Keratinocyte (primary cell): Measurements from ENCODE around the gene TRIM52. TPM values are rescaled to one million over a fixed set of nuclear protein-coding genes. Genes with fewer than 3 reads are reported as not detected.
"Not testable (repeated sequence)": the region's sequence is repeated elsewhere in the genome, so short reads cannot be mapped to it uniquely, and the experiment has no call there.

Experiments used
- DNase-seq: peaks from one replicate; pipeline ENCODE4 v3.0.0-alpha.2; 2011; ENCODE audit warnings: low read depth, missing footprints, low spot score
- FAIRE-seq: peaks from 2 replicates; lab custom pipeline; 2011; peaks lifted over from hg19 to GRCh38; lab: Jason Lieb, UNC
- H2AFZ ChIP-seq: 2 replicates; pipeline ENCODE4 v1.6.0; 2012; ENCODE audit warnings: low read length, control low read depth, inconsistent platforms; ENCODE audit not compliant: control insufficient read depth
- H3K27ac ChIP-seq: 2 replicates; pipeline ENCODE4 v1.5.1; 2011; ENCODE audit warnings: low read length; ENCODE audit not compliant: control insufficient read depth, insufficient read depth
- H3K27me3 ChIP-seq: 3 replicates; pipeline ENCODE4 v1.6.0; 2011; ENCODE audit warnings: low read length; ENCODE audit not compliant: control insufficient read depth, insufficient read depth; ENCODE audit errors: extremely low read depth
- H3K36me3 ChIP-seq, 2 experiments: 2 replicates in 1 of 2; 3 replicates in 1 of 2; pipeline ENCODE4 v1.5.1; 2011; ENCODE audit warnings: low read length in 2 of 2, mild to moderate bottlenecking in 1 of 2; ENCODE audit not compliant: control insufficient read depth in 2 of 2, insufficient read depth in 2 of 2; ENCODE audit errors: extremely low read depth in 1 of 2
- H3K4me1 ChIP-seq: 3 replicates; pipeline ENCODE4 v1.5.1; 2011; ENCODE audit warnings: low read length; ENCODE audit not compliant: control insufficient read depth, insufficient read depth; ENCODE audit errors: extremely low read depth
- H3K4me2 ChIP-seq: 3 replicates; pipeline ENCODE4 v1.6.0; 2011; ENCODE audit warnings: low read depth, low read length; ENCODE audit not compliant: control insufficient read depth, insufficient read depth; ENCODE audit errors: extremely low read depth
- H3K4me3 ChIP-seq, 3 experiments: fragments of 200-600 bp in 1 of 3; sonication (generic) in 1 of 3; 2 replicates in 2 of 3; 3 replicates in 1 of 3; pipeline ENCODE4 v1.5.1; 2011 to 2016; ENCODE audit warnings: low read length in 3 of 3, mild to moderate bottlenecking in 3 of 3, control low read depth in 2 of 3, inconsistent platforms in 1 of 3, low read depth in 1 of 3, mixed read lengths in 1 of 3, mixed run types in 1 of 3, moderate library complexity in 1 of 3; ENCODE audit not compliant: control insufficient read depth in 2 of 3, insufficient read depth in 2 of 3; ENCODE audit errors: extremely low read depth in 1 of 3
- H3K79me2 ChIP-seq: 2 replicates; pipeline ENCODE4 v1.6.0; 2012; ENCODE audit warnings: low read length; ENCODE audit not compliant: control insufficient read depth, insufficient read depth
- H3K9ac ChIP-seq: 3 replicates; pipeline ENCODE4 v1.6.0; 2011; ENCODE audit warnings: low read length; ENCODE audit not compliant: control insufficient read depth, insufficient read depth; ENCODE audit errors: extremely low read depth
- H3K9me1 ChIP-seq: 3 replicates; pipeline ENCODE4 v1.6.0; 2011; ENCODE audit warnings: low read length; ENCODE audit not compliant: control insufficient read depth, insufficient read depth; ENCODE audit errors: extremely low read depth
- H3K9me3 ChIP-seq: 2 replicates; pipeline ENCODE4 v1.5.1; 2012; ENCODE audit warnings: low read depth, low read length; ENCODE audit not compliant: control insufficient read depth
- H4K20me1 ChIP-seq: 3 replicates; pipeline ENCODE4 v1.6.0; 2011; ENCODE audit warnings: low read length; ENCODE audit not compliant: control insufficient read depth, insufficient read depth; ENCODE audit errors: extremely low read depth
- CTCF ChIP-seq, 3 experiments: IDR thresholded peaks in 1 of 3; conservative IDR thresholded peaks in 1 of 3; optimal IDR thresholded peaks in 1 of 3; 2 replicates in 2 of 3; 3 replicates in 1 of 3; pipeline versions ENCODE3 to v1.5.1; 2011; ENCODE audit warnings: low read length in 3 of 3, mild to moderate bottlenecking in 3 of 3, moderate library complexity in 2 of 3, control low read depth in 1 of 3, inconsistent platforms in 1 of 3; ENCODE audit not compliant: insufficient read depth in 2 of 3; ENCODE audit errors: extremely low read depth in 1 of 3
- EZH2 ChIP-seq: IDR thresholded peaks from one replicate; pipeline ENCODE4 v1.6.1; 2012; ENCODE audit warnings: inconsistent platforms, mild to moderate bottlenecking, low read length, moderate library complexity
- dilution Hi-C: fragments of 300-500 bp; cut with MboI; formaldehyde crosslinking; loops from one replicate; pipeline ENCODE4 v1.7.0; 2020; ENCODE audit warnings: low sequenced_read_pairs; ENCODE audit not compliant: extremely low pct_ligation_motif_present
- polyA plus RNA-seq, 5 experiments: library from polyadenylated mRNA; depleted of rRNA in 3 of 5; stranded (reverse) in 3 of 5; stranded (forward) in 1 of 5; unstranded in 1 of 5; fragments of >200 nt; gene quantifications; 1 replicate in 1 of 5; 2 replicates in 3 of 5; 3 replicates in 1 of 5; pipeline versions ENCODE4 v1.2.1 to v1.2.3, GENCODE V29; 2011 to 2012; ENCODE audit warnings: missing spikeins in 2 of 5, low read depth in 1 of 5, low replicate concordance in 1 of 5

Gene TRIM52
- polyA plus RNA-seq, 1 donor (not counting 4 experiments of a cell fraction or from before 2014, with no cell fraction given), result 7.5 TPM

- no peak overlapping the region for H2AFZ ChIP-seq
- FAIRE-seq (no peak), DNase-seq (no peak)
- no peak for TF ChIP-seq EZH2
- no peak for TF ChIP-seq CTCF (optimal IDR thresholded peaks at IDR 0.05 in 1 of 3, IDR thresholded peaks at IDR 0.05 in 1 of 3, conservative IDR thresholded peaks at IDR 0.05 in 1 of 3; ENCODE audit: extremely low read depth in 1 of 3, insufficient read depth in 2 of 3, low read length in 3 of 3)
- H3K36me3 ChIP-seq, result no peaks in the 10 kb centered on the region
- H4K20me1 ChIP-seq, result no peaks in the 10 kb centered on the region
- H3K79me2 ChIP-seq, result no peaks in the 10 kb centered on the region
- H3K9me3 ChIP-seq, result no peaks in the 10 kb centered on the region
- no peaks in the 10 kb centered on the region for H3K4me1 ChIP-seq
- no peak overlapping the region for H3K27ac ChIP-seq
- H3K27me3 ChIP-seq, result no peaks in the 10 kb centered on the region
- H3K9ac ChIP-seq, result no peak overlapping the region
- dilution Hi-C loops, result no loop called here
- H3K4me3 ChIP-seq, result no peak overlapping the region
- H3K4me2 ChIP-seq, result no peak overlapping the region
- H3K9me1 ChIP-seq, result no peaks in the 10 kb centered on the region
Observed at GRCh38 chr5:181271081-181271480, 10.1 kb upstream of the TRIM52 start.

- DNase-seq, H3K9me1 ChIP-seq, H3K4me2 ChIP-seq, H4K20me1 ChIP-seq, FAIRE-seq, H3K27me3 ChIP-seq, H3K4me1 ChIP-seq, dilution Hi-C loops, H3K9ac ChIP-seq, H3K9me3 ChIP-seq, H3K79me2 ChIP-seq, H3K4me3 ChIP-seq, H3K27ac ChIP-seq, H3K36me3 ChIP-seq, H2AFZ ChIP-seq: not testable (repeated sequence)
Observed at GRCh38 chr5:181267907-181268306, 7.0 kb upstream of the TRIM52 start.

GRCh38 chr5:181267291-181267904, 6.5 kb upstream of the TRIM52 start:
- peak in 1 of 3 experiments; percentile 10 for TF ChIP-seq CTCF (optimal IDR thresholded peaks at IDR 0.05 in 1 of 3, IDR thresholded peaks at IDR 0.05 in 1 of 3, conservative IDR thresholded peaks at IDR 0.05 in 1 of 3; ENCODE audit: extremely low read depth in 1 of 3, insufficient read depth in 2 of 3, low read length in 3 of 3)
- H3K79me2 ChIP-seq, dilution Hi-C loops, H4K20me1 ChIP-seq, H3K4me2 ChIP-seq, H2AFZ ChIP-seq, H3K36me3 ChIP-seq, H3K4me1 ChIP-seq, DNase-seq, H3K9me3 ChIP-seq, H3K4me3 ChIP-seq, H3K27me3 ChIP-seq, H3K27ac ChIP-seq, H3K9ac ChIP-seq, H3K9me1 ChIP-seq, FAIRE-seq: not testable (repeated sequence)
